ENCODE measurements around the gene MINDY4.

MINDY4 gene

DNA sequence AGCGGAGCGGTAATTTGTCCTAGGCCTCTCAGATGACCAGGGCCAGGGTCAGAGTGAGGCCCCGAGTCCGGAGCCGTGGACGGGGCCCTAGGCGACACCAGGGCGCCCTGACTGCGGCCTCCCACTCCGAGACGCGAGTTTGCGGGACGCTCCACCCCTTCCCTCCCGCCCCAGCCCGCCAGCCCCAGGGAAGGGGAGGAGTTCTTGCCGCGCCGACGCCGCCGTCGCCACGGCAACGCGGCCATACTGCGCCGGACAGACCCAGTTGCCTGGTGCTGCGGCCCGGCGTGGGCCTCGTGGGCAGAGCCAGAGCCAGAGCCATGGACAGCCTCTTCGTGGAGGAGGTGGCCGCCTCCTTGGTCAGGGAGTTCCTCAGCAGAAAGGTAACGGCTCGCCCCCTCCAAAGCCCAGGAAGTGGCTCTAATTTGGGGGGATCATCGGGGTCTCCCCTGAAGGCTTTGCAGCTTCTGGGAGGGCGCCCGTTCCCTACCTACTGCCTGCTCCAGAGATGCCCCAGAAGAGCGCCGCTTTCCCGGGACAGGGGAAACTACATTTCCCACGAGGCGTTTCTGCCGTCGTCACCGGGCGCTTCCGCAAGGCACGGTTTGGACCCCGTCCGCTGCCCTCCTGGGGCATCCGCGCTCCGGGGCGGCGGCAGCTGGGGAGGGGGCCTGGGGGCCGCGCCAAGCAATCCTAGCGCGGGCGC, at the start of gene MINDY4:
TSS of gene MINDY4 (plus strand) at position 244 of the 706 bp plus-strand sequence. CDS start at position 321, 77 bp downstream.
- Histone ChIP-seq H3K4me3 (ENCODE audit: insufficient read length, low read depth) (peak within 1 kb of the TSS; percentile 80), H3K27me3 (ENCODE audit: insufficient read depth, insufficient read length) (no peaks in the 10 kb centered on the region), H3K9me3 (ENCODE audit: insufficient read depth, low read length) (no peaks in the 10 kb centered on the region), H3K9ac (ENCODE audit: insufficient read length, low read depth) (peak within 1 kb of the TSS; percentile 81), H3K4me1 (ENCODE audit: insufficient read depth, insufficient read length) (no peaks in the 10 kb centered on the region), H3K36me3 (ENCODE audit: insufficient read depth, insufficient read length, low read length) (peaks cover 5% of the 10 kb centered on the region)
- DNase-seq (ENCODE audit: low read depth, low spot score): peak; percentile 71
- TF ChIP-seq YY1 (IDR thresholded peaks at IDR 0.05; ENCODE audit: insufficient read depth, insufficient read length) (peak; percentile 13), SUZ12 (IDR thresholded peaks at IDR 0.05; ENCODE audit: extremely low read depth, insufficient read depth, insufficient read length) (no peak), ZNF274 (IDR thresholded peaks at IDR 0.05; ENCODE audit: low read depth, low read length) (no peak)

DNA sequence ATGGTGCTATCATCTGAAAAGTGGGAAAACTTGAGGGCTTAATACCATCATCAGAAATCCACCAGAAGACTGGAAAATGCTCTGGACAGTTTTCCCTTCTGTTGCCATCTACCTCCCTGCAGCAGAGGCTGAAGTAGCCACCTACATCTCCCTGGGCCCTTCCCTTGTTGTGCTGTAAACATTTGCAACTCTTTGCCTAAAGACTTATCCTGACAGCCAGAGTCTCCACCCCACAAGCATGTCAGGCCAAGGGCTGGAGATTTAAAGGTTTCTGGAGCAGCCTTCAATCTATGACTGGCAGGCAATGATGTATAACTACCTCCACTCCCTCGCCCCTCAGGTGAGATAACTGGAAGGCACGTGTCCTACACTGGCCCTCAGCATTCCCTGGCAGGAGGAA, 49.0 kb upstream of the MINDY4 start:
- H3K27me3 ChIP-seq (ENCODE audit: insufficient read depth, insufficient read length): no peaks in the 10 kb centered on the region
- H3K9ac ChIP-seq (ENCODE audit: insufficient read length, low read depth): no peak overlapping the region
- H3K9me3 ChIP-seq (ENCODE audit: insufficient read depth, low read length): peaks cover 35% of the 10 kb centered on the region; the same call in 1 of the 2 replicates
- no peak overlapping the region for H3K4me3 ChIP-seq (ENCODE audit: insufficient read length, low read depth)
- no peaks in the 10 kb centered on the region for H3K36me3 ChIP-seq (ENCODE audit: insufficient read depth, insufficient read length, low read length)
- TF ChIP-seq YY1 (IDR thresholded peaks at IDR 0.05; ENCODE audit: insufficient read depth, insufficient read length) (no peak), ZNF274 (IDR thresholded peaks at IDR 0.05; ENCODE audit: low read depth, low read length) (no peak), SUZ12 (IDR thresholded peaks at IDR 0.05; ENCODE audit: extremely low read depth, insufficient read depth, insufficient read length) (no peak)
- DNase-seq (ENCODE audit: low read depth, low spot score): no peak
- peaks cover 9% of the 10 kb centered on the region for H3K4me1 ChIP-seq (ENCODE audit: insufficient read depth, insufficient read length)

DNA sequence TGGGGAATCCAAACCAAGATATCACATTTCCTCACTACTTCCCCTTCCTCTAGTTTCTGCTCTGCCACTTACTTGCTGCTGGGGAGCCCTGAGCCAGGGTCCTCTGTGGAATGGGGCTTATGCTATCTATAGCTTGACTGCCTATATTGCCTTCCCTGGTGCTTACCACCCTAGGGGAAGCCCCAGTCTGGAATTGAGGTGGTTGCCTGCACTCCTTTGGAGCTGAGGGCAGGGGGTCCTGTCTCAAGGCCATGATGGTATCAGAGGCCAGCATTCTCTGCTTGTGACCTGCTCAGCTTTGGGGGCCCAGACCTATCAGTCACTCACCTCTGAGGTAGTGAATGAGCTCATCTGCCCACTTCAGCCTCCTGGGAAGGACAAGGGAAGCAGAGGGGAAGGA, 48.5 kb upstream of the MINDY4 start:
- Histone ChIP-seq H3K4me1 (ENCODE audit: insufficient read depth, insufficient read length) (peaks cover 10% of the 10 kb centered on the region), H3K36me3 (ENCODE audit: insufficient read depth, insufficient read length, low read length) (no peaks in the 10 kb centered on the region), H3K27me3 (ENCODE audit: insufficient read depth, insufficient read length) (no peaks in the 10 kb centered on the region), H3K9ac (ENCODE audit: insufficient read length, low read depth) (no peak overlapping the region), H3K4me3 (ENCODE audit: insufficient read length, low read depth) (no peak overlapping the region), H3K9me3 (ENCODE audit: insufficient read depth, low read length) (peaks cover 31% of the 10 kb centered on the region; the same call in 1 of the 2 replicates)
- DNase-seq (ENCODE audit: low read depth, low spot score): no peak
- no peak for TF ChIP-seq SUZ12 (IDR thresholded peaks at IDR 0.05; ENCODE audit: extremely low read depth, insufficient read depth, insufficient read length)
- TF ChIP-seq YY1 (IDR thresholded peaks at IDR 0.05; ENCODE audit: insufficient read depth, insufficient read length): no peak
- TF ChIP-seq ZNF274 (IDR thresholded peaks at IDR 0.05; ENCODE audit: low read depth, low read length): no peak

- Histone ChIP-seq H3K4me1 (ENCODE audit: insufficient read depth, insufficient read length) (peaks cover 12% of the 10 kb centered on the region), H3K36me3 (ENCODE audit: insufficient read depth, insufficient read length, low read length) (no peaks in the 10 kb centered on the region), H3K9me3 (ENCODE audit: insufficient read depth, low read length) (peaks cover 20% of the 10 kb centered on the region; the same call in 1 of the 2 replicates), H3K9ac (ENCODE audit: insufficient read length, low read depth) (no peak overlapping the region), H3K4me3 (ENCODE audit: insufficient read length, low read depth) (no peak overlapping the region), H3K27me3 (ENCODE audit: insufficient read depth, insufficient read length) (no peaks in the 10 kb centered on the region)
- no peak for DNase-seq (ENCODE audit: low read depth, low spot score)
- no peak for TF ChIP-seq SUZ12 (IDR thresholded peaks at IDR 0.05; ENCODE audit: extremely low read depth, insufficient read depth, insufficient read length)
- TF ChIP-seq ZNF274 (IDR thresholded peaks at IDR 0.05; ENCODE audit: low read depth, low read length): no peak
- TF ChIP-seq YY1 (IDR thresholded peaks at IDR 0.05; ENCODE audit: insufficient read depth, insufficient read length): no peak
Observed at GRCh38 chr7:30723776-30724175, 47.4 kb upstream of the MINDY4 start.

DNA sequence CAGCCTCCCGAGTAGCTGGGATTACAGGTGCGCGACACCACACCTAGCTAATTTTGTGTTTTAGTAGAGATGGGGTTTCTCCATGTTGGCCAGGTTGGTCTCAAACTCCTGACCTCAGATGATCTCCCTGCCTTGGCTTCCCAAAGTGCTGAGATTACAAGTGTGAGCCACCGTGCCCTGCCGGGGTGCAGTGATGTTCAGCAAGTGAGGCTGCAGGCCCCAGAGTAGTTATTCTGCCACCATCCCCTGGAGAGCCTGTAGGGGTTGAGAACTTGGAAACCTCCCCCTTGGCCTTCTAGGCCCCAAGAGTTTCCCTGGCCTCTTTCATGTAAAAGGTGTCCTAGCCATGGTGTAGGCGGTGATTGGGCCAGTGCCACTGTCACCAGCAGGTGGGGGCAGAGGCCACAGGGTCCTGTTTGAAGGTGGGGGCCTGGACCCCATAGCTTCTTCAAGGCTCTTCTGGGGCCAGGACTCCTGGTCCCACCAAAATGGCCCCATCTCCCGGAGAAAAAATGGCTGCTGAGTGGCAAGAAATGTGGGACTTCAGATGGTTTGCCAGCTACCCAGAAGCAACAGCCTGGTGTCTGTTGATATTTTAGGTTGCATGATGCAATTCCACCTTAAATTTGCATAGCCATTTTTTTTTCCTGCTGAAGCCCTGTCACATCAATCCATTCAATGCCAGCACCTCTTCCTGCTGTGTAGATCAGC, 44.8 kb upstream of the MINDY4 start:
- Histone ChIP-seq H3K9ac (ENCODE audit: insufficient read length, low read depth) (no peak overlapping the region), H3K27me3 (ENCODE audit: insufficient read depth, insufficient read length) (no peaks in the 10 kb centered on the region), H3K4me3 (ENCODE audit: insufficient read length, low read depth) (no peak overlapping the region), H3K4me1 (ENCODE audit: insufficient read depth, insufficient read length) (peaks cover 14% of the 10 kb centered on the region), H3K9me3 (ENCODE audit: insufficient read depth, low read length) (no peaks in the 10 kb centered on the region), H3K36me3 (ENCODE audit: insufficient read depth, insufficient read length, low read length) (no peaks in the 10 kb centered on the region)
- DNase-seq (ENCODE audit: low read depth, low spot score): no peak
- TF ChIP-seq YY1 (IDR thresholded peaks at IDR 0.05; ENCODE audit: insufficient read depth, insufficient read length) (no peak), ZNF274 (IDR thresholded peaks at IDR 0.05; ENCODE audit: low read depth, low read length) (no peak), SUZ12 (IDR thresholded peaks at IDR 0.05; ENCODE audit: extremely low read depth, insufficient read depth, insufficient read length) (no peak)

- Histone ChIP-seq H3K4me1 (ENCODE audit: insufficient read depth, insufficient read length) (peaks cover 15% of the 10 kb centered on the region), H3K9me3 (ENCODE audit: insufficient read depth, low read length) (no peaks in the 10 kb centered on the region), H3K9ac (ENCODE audit: insufficient read length, low read depth) (no peak overlapping the region), H3K36me3 (ENCODE audit: insufficient read depth, insufficient read length, low read length) (no peaks in the 10 kb centered on the region), H3K27me3 (ENCODE audit: insufficient read depth, insufficient read length) (no peaks in the 10 kb centered on the region), H3K4me3 (ENCODE audit: insufficient read length, low read depth) (no peak overlapping the region)
- peak; percentile 75 for DNase-seq (ENCODE audit: low read depth, low spot score)
- TF ChIP-seq SUZ12 (IDR thresholded peaks at IDR 0.05; ENCODE audit: extremely low read depth, insufficient read depth, insufficient read length): no peak
- TF ChIP-seq YY1 (IDR thresholded peaks at IDR 0.05; ENCODE audit: insufficient read depth, insufficient read length): no peak
- no peak for TF ChIP-seq ZNF274 (IDR thresholded peaks at IDR 0.05; ENCODE audit: low read depth, low read length)
Observed at GRCh38 chr7:30727061-30727945, 43.9 kb upstream of the MINDY4 start.

Measured in NT2/D1 (cell line).